NCI-H1092 treated with DMSO at 0.1 percent for 48 hours (cell line): ENCODE data around the gene ATP9A.
"Not testable (repeated sequence)": the region's sequence is repeated elsewhere in the genome, so short reads cannot be mapped to it uniquely, and the experiment has no call there.

ENCODE experiments used
- DNase-seq: peaks from one replicate; lab custom pipeline; 2025; lab: John Stamatoyannopoulos, UW

Gene ATP9A

DNA sequence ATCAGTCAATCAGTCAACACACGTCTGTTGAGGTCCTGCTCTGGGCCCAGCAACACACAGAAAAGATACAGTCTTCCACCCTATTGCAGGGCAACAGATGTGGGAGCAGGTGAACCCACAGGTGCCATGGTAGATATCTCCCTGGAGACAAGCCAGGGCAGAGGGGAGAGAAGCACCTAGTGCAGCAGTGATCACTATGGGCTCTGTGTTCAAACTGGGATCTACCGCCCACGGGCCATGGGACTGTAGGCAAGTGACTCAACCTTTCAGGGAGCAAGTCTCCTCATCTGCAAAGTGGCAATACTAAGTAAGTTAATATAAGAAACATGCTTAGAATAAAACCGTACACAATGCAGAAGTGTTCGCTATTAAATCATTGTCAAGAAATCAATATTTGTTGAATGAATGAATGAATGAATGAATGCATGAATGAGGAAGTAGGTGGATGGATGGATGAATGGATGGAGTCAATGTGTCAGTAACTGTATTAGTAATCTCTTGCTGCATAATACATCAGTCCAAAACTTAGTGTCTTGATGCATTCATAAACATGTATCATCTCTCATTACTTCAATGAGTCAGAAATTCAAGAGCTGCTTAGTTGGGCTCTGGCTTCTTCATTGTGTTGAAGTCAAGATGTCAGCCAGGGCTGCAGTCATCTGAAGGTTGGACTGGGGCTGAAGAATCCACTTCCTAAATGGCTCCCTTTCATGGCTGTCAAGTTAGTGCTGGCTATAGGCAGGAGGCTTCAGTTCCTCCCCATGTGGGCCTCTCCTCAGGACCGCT, 193.7 kb downstream of the ATP9A start:
- DNase-seq = no peak

DNA sequence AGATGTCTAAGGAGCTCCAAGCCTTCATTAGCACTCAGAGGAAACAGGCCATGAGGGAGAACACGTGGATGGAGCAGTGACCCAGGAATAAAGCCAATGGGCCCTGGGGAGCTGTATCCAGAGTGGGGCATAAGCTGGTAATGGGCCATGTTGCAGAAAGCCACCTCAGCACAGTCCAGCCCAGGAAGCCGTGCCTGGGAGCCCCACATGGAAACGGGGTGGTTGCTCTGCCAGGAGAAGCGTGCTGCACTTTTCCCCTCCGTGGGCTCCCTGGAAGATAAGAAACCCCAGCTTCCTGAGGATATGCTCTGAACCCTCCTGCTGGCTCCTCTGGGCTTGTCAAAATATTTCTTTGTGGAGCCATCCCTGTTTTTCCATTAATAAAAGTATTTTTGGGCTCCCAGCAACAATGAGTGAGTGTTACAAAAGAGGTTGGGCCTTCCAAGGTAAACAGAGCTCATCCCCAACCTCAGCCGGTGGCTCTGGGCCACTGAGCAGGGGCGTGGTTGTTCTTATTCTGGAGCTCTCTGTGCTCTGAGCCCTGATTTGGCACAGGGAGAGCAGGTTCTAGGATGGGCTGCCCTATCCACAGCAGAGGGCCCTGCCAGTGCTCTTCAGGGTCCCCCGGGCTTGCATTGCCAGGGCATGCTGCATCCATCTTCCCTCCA, 194.5 kb downstream of the ATP9A start:
- no peak for DNase-seq

DNA sequence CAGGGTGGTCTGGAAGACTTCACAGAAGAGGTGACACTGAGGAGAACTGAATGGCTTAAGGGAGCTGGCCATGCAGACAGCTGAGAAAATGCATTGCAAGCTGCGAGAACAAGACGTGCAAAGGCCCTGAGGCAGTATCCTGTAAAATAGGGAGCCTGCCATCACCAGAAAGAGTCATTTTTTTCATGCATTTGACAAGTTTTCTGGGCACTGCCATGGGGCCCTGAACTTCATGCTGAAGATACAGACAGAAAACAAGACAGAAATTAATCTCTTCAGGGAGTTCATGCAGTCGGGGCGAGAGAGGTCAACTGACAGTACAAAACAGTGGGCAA, 196.8 kb downstream of the ATP9A start:
- DNase-seq = no peak

DNA sequence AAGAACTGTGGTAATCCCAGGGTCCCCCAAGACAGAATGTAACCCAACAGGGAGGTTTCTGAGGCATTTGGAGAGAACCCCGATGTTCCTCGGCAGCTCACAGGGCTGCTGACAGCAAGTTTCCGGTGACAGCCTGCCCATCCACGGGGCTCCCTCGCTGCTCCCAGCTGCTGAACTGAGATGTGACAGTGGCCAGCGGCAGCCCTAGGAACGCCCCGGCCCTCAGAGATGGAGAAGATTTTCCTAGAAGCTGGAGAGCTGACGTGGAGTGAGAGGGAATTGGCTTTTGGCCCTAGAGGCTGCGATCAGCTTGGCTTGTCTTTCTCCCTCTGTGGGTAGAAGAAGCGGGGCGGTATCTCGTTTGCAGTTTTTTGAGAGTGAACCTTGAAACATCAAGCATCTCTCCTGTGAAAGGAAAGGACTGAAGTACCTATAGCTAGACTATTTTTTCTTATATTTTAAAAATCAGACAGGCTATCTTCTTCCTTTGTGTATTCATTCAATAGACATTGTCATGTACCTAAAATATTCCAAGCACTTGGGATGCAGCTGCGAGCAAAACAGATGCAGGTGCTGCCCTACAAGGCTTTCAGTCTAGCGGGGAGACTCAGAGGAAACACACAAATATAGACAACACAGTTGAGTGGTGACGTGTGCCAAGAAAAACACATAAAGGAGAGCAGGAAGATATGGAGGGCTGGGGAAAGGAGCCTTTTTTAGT, 197.3 kb downstream of the ATP9A start:
- DNase-seq = no peak

DNA sequence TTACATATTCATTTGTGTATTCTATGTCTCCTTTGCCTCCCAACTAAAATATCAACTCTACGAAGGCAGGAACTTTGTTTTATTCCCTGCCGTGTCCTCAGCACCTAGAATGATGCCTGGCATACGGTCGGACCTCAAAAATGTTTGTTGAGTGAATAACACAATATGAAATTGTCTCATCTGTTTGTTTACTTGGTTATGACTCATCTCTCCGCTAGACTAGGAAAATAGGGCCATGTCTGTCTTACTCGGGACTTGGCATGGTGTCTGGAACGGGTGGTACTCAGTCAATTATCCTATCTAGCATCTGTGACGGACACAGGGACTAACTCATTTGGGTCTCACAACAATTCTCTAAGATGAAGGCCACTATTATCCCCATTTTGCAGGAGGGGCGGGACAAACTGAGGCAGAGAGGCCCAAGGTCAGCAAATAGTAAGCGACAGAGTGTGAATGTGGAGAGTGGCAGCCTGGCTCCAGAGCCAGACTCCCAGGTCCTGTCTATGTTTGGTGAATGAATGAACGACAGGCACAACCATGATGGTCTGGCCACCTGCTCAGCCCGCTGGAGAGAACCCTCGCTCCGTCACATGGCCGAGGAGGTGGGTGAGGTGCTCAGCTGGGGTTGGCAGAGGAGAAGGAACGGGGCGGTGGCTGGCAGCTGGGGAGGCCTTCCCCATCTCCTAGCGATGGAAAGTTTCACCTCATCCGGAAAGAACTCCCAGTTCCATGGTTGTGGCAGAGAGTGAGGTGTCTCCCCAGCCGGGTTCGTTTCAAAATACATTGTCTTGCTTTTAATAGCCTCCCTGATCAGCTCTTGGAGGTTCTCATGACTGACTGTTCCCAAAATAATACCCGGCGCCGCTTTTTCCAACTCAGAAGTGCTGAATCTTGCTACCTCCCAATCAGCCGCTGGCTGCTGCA, 198.1 kb downstream of the ATP9A start:
- no peak for DNase-seq

DNA sequence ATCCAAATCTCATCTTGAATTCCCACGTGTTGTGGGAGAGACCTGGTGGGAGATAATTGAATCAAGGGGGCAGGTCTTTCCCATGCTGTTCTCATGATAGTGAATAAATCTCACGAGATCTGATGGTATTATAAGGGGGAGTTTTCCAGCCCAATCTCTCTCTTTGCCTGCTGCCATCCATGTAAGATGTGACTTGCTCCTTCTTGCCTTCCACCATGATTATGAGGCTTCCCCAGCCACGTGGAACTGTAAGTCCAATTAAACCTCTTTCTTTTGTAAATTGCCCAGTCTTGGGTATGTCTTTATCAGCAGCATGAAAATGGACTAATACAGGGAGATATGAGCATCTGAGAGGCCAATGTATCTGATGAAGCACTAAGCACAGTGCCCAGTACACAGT, 199.7 kb downstream of the ATP9A start:
- DNase-seq = not testable (repeated sequence)

DNA sequence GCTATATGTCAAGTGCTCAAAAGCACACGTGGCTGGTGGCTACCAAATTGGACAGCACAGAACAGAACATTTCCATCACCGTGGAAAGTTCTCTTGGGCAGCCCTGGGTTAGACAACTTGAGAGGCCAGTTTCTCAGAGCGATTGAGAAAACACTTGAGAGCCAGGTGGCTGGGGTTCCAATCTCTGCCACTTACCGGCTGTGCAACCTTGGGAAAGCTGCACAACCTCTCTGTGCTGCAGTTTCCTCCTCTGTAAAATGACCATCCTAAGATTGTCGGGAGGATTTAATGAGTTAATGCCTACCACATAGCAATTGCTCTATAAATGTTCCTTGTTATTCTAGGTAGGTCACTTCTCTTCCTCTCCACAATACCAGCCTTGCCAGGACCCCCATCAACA, 200.6 kb downstream of the ATP9A start:
- DNase-seq = no peak

DNA sequence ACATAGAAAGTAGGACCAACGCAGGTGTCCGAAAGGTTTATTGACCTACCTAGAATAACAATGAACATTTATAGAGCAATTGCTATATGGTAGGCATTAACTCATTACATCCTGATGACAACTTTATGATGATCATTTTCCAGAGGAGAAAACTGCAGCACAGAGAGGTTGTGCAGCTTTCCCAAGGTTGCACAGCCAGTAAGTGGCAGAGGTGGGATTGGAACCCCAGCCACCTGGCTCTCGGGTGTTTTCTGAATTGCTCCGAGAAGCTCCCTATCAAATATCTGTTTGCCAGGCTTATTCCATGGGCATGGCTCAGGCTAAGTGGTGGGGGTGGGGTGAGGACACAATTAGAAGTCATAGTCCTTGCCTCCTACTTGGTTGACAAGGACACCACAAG, 201.6 kb downstream of the ATP9A start:
- no peak for DNase-seq

DNA sequence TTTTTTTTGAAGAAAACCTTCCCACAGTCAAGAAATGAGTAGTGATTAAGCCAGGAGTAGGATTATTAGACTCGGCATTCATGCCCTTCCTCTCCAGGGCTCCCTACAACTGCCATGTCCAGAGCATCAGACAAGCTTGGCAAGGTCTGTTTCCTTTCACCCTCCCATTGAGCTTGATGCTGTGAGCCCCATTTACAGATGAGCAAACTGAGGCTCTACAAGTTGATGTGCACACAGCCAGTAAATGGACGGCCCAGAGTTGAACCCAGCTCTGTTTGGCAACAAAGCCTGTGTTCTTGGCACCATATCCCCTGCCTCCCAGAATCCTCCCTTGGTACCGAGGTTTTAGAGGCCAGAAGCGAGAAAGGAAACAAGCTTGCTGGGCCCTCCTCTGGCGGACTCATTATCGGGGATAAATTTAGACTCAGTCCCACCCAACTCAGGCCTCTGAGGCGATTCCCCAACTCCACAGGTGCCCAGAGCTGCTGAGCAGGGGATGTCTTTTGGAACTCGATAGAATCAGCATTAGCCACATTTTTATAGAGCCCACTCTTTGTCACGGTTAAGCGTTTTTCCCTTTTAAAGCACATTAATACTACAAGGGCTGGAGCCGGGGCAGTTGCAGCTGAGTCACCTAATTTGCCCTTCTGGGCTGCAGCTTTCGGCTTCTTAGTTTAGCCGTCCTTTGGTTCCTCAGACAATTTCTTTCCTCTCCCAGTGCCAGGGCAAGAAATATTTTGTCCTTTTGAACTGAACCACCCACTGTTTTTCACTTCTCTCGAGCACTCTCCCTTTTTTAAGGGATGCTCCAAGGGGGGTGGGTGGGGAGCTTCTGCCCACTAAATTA, 202.7 kb downstream of the ATP9A start:
- no peak for DNase-seq

DNA sequence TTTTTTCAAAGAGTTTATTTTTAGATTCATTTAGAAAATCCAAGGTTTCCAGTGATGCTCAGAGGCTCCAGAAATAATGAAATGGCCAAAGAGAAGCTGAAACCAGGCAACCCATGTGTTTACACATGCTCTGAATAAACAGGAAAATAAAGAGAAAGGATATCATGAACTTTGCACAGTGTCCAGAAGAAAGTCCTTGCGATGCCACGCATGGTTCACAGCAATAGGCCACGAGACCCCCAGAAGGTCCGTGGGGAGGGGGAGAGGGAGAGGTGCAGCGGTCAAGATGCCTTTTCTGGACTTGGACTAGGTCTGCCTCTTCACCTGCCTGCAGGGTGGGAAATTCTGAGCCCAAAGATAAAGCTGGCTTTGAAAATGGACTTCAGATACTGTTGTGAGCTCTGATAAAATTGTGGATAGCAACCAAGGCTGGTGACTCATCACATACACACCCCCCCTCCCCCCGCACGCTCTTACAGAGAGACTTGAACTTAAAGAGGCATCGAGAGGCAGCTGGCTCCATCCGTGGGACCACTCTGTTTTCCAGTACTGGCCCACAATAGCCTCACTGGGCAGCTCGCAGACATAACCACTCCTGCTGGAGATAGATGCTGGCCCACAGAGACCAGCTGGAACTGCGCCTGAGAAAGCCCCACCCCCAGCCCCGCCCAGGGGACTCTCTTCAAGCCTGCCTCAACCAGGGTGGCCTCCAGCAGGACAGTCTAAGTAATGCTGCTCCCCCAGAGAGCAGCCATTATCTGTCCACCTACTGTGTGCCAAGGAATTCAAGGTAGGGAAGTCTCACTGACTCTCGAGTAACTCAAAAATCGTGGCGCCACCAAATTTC, 204.5 kb downstream of the ATP9A start:
- peak; percentile 26 for DNase-seq

DNA sequence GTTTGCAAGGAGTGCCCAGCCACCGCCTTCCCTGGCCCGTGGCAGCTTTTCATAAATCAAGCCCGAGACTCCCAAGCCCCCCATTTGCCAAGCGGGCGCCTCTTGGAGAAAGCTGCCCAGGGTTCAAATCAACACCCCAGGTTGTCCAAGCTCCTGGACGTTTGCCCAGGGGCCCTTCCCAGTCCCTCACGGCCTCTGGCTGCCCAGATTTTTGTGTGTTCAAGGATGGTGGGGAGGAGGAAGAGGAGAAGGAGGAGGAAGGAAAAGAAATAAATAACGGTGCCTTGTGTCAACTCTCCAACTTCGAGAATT, 205.1 kb downstream of the ATP9A start:
- peak; percentile 39 for DNase-seq

DNA sequence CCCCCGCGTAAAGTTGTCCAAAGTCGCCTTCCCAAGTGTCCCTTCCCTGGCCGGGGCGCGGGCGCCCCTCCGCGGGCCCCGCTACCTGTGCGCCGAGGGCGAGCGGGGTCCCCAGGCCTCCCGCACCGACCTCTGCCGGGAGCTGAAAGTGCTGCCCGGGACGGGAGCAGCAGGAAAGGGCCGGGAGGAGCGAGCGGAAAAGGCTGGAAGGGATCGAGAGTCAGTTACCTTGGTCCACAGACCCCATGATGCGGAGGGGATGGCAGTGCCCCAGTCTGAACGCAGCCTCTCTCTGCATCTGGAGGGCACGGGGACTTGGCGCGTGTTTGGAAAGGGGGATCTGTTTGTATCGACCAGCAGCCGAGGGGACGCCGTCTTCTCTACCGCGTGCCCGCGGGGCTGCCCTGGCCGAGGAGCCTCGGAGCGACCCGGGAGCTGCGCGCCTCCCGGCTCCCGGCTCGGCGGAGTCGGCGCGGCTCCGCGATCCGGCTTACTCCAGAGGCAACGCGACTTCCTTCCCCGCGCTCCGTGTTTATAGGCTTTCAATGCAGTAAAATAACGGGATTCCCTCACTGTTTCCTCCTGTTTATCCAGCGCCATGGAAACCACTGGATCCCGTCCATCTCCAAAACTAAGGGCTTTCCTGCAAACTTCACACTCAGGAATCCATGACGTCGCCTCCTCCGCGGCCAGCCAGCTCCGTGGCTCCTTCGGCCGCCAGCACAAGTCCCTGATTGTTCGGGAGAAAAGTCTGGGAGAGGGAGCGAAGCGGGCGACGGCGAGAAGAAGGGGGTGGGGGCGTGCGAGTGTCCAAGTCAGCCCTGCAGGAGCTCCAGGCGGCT, 205.6 kb downstream of the ATP9A start:
- DNase-seq = peak; percentile 43

DNA sequence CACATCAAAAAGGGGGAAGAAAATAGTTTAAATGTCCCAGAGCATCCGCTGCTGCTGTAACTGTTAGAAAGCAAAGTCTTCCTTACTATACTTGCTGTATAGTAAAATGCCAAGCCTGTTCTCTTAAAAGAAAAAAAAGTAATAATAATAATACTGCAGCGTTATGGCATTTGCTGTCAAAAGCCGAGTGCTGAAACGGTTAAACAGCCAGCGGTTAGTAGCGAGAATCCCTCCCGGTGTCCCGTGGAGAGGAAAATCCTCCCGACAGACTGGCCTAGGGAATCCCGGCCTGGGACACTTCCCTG, 206.2 kb downstream of the ATP9A start:
- no peak for DNase-seq

DNA sequence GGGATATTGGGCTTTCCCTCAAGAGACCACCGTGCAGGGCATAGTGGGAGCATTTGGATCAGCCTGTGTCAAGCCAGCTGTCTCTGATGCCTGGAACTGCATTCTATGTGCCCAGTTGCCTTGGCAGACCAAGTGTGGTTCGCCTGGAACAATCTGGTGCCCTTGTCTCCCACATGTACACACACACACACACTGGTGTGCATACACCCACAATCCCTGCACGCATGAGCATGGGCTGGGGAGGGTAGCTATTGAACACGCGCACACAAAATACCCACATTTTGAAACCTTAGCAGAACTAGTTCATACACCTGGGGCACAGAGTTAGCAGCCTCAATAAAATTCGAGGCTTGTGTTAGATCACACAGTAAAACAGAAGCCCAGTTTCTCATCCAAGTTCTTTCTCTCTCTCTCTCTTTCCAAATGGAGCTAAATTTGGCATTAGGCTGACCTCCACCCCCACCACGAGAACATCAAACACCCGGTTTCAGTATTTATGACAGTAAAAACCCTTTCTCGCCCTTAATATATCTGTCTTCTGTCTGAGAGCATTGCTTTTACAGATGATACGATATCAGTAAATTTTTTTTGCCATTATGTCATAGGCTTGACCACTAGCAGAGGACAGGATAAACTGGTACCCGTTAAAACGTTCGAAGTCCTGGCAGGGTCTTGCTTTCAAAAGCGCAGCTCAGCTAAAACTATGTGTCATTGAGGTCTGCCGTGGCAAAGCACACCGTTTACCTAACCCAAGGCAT, 207.5 kb downstream of the ATP9A start:
- DNase-seq = no peak

DNA sequence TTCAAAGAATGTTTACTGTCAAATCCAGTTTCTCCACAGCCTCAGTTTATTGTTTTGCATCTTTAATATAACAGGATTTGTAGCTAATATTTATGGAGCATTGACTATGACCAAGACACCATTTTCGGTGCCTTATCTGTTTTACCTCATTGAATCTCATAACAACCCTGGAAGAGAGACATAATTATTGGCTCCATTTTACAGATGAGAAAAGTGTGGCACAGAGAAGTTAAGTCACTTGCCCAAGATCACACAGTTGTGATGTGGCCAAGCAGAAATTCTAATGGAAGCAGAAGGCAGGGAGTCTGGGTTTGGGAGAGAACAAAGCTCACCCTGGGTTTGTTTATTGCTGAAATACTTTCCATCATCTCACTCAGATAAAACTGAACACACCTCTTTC, 208.1 kb downstream of the ATP9A start:
- no peak for DNase-seq

DNA sequence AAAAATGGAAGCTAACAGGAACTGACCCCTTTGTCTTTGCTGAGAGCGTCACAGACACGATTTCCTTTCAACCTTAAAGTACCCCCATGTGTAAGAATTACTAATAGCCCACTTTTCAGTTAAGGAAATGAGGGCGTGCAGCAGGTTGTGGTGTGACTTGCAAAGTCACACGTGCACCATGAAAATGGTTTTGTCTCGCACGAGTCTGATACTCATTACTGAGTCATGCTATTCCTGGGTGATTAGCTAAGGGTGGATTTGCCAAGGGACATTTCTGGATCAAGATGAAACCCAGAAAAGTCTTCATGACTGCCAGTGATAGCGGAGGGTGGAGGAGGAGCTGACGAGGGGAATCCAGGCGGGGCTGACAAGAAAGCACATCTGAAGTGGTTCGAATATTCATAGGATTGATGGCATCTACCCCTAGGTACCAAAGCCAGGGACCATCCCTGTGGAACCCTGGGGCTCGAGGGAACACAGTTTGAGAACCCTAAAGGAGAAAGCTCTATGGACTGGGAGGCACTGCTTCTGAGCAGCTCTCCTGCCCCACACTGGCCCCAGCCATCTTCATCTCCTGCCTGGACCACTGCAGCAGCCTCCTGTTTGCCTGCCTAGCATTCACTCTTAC, 213.5 kb downstream of the ATP9A start:
- no peak for DNase-seq

DNA sequence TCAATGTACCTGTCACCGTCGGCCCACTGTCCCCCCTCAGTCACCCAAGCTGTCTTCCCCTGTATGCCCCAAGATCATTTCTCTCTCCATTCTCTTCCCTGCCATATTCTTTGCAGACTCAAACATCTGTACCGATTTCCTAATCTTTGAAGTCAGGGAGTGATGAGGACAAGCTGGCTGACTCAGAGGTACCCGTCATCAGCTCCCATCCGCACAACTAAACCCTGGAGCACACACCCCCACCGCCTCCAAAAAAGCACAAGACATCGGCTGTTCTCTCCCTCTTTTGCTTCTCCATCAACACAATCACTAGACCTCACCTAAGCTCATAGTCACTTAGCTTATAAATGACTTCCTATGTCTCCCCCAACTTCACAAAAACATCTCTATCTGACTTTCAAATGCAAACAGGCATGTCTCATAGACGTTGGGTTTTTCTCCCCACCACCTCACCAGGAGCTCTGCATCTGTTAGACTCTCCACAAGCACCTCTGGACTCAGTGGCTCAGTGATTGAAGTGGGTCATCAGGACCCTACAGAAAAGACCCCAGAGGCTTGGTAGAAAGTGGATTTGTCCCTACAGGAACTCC, 214.2 kb downstream of the ATP9A start:
- no peak for DNase-seq

DNA sequence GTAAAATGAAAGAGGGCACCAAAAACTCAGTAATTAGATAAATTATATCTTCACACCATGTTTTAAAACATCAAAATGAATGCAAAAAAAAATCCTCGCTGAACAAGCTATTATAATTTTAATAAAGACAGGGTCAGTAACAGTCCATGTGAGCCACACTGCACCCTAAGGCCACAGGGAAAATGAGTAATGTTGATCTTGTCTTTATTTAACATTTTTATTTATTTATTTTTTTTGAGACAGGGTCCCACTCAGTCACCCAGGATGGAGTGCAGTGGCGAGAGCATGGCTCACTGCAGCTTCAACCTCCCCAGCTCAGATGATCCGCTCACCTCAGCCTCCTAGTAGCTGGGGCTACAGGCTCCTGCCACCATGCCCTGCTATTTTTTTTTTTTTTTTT, 217.0 kb downstream of the ATP9A start:
- DNase-seq = no peak
